OCI-LY3 (cell line): ENCODE measurements around the gene A3GALT2.

Experiments
- H2AFZ ChIP-seq: fragments of 200-600, 300-600 bp; shearing (Covaris generic); 2 replicates; pipeline ENCODE4 v1.6.0; 2014; ENCODE audit warnings: antibody characterized with exemption, low read depth, low read length
- H3K27ac ChIP-seq: fragments of 200-600, 300-600 bp; sonication (generic); 2 replicates; pipeline ENCODE4 v1.5.1; 2014; ENCODE audit warnings: mild to moderate bottlenecking, low read length, moderate library complexity, mixed read lengths
- H3K27me3 ChIP-seq: fragments of 200-600, 300-600 bp; sonication (generic); 2 replicates; pipeline ENCODE4 v1.6.1; 2014; ENCODE audit warnings: low read depth, low read length, mixed read lengths
- H3K36me3 ChIP-seq: fragments of 200-600, 300-600 bp; sonication (generic); replicated peaks from 2 replicates; pipeline ENCODE3; 2014; ENCODE audit warnings: low read depth, low read length, mixed read lengths
- H3K4me1 ChIP-seq: fragments of 300-600, 200-600 bp; sonication (generic); 2 replicates; pipeline ENCODE4 v1.6.1; 2014; ENCODE audit warnings: low read length, mixed read lengths
- H3K4me2 ChIP-seq: fragments of 200-600, 300-600 bp; sonication (generic); 2 replicates; pipeline ENCODE4 v1.6.1; 2014; ENCODE audit warnings: low read length, mixed read lengths
- H3K4me3 ChIP-seq: fragments of 300-600, 200-600 bp; sonication (generic); 2 replicates; pipeline ENCODE4 v1.5.1; 2014; ENCODE audit warnings: antibody characterized with exemption, mild to moderate bottlenecking, low read length, moderate library complexity
- H3K79me2 ChIP-seq: fragments of 300-600, 200-600 bp; shearing (Covaris generic); 2 replicates; pipeline ENCODE4 v1.6.1; 2014; ENCODE audit warnings: mild to moderate bottlenecking, low read length, mixed read lengths
- H3K9ac ChIP-seq: fragments of 300-600, 200-600 bp; shearing (Covaris generic); 2 replicates; pipeline ENCODE4 v1.6.0; 2014; ENCODE audit warnings: mild to moderate bottlenecking, low read length, moderate library complexity
- H3K9me3 ChIP-seq: fragments of 200-600, 300-600 bp; shearing (Covaris generic); 2 replicates; pipeline ENCODE4 v1.6.1; 2014; ENCODE audit warnings: low read length, mixed read lengths; ENCODE audit not compliant: insufficient read depth
- H4K20me1 ChIP-seq: fragments of 200-600, 300-600 bp; sonication (generic); 2 replicates; pipeline ENCODE4 v1.6.1; 2016; ENCODE audit warnings: low read length, mixed read lengths; ENCODE audit not compliant: insufficient read depth
- CTCF ChIP-seq: fragments of 200-600, 300-600 bp; sonication (generic); IDR thresholded peaks from 2 replicates; pipeline ENCODE4 v1.5.1; 2014; ENCODE audit warnings: antibody characterized with exemption, low read length, low read depth
- EZH2phosphoT487 ChIP-seq: fragments of 200-600 bp; shearing (Covaris generic); IDR thresholded peaks from 2 replicates; pipeline ENCODE4 v1.6.1; 2018; ENCODE audit warnings: antibody characterized with exemption, mixed run types, low read depth

Gene A3GALT2

GRCh38 chr1:33274446-33274845 is 46.5 kb downstream of the A3GALT2 start:
- Histone ChIP-seq H3K4me1 (peaks cover 21% of the 10 kb centered on the region), H4K20me1 (peaks cover 18% of the 10 kb centered on the region; the same call in 1 of the 2 replicates), H3K27ac (no peak overlapping the region), H2AFZ (no peak overlapping the region), H3K4me3 (no peak overlapping the region), H3K4me2 (peak overlapping the region; percentile 53), H3K27me3 (no peaks in the 10 kb centered on the region), H3K36me3 (no peaks in the 10 kb centered on the region), H3K79me2 (no peaks in the 10 kb centered on the region), H3K9me3 (no peaks in the 10 kb centered on the region), H3K9ac (no peak overlapping the region)
- TF ChIP-seq CTCF (no peak), EZH2phosphoT487 (no peak)

- peaks cover 21% of the 10 kb centered on the region for H3K4me1 ChIP-seq
These were observed 46.9 kb downstream of the A3GALT2 start for GRCh38 chr1:33273961-33274371.

GRCh38 chr1:33273406-33273805 is 47.5 kb downstream of the A3GALT2 start:
- TF ChIP-seq CTCF (no peak), EZH2phosphoT487 (no peak)
- peaks cover 21% of the 10 kb centered on the region for H3K4me1 ChIP-seq
- no peak overlapping the region for H3K27ac ChIP-seq
- no peak overlapping the region for H3K9ac ChIP-seq
- no peaks in the 10 kb centered on the region for H3K9me3 ChIP-seq
- H3K4me2 ChIP-seq, result 0 out of 2 replicates have a peak overlapping the region, but pooled peaks have one; percentile 22
- H4K20me1 ChIP-seq, result peaks cover 18% of the 10 kb centered on the region; the same call in 1 of the 2 replicates
- no peak overlapping the region for H2AFZ ChIP-seq
- no peak overlapping the region for H3K4me3 ChIP-seq
- no peaks in the 10 kb centered on the region for H3K79me2 ChIP-seq
- no peaks in the 10 kb centered on the region for H3K27me3 ChIP-seq
- no peaks in the 10 kb centered on the region for H3K36me3 ChIP-seq

More at GRCh38 chr1:33273961-33274371, 46.9 kb downstream of the A3GALT2 start:
- no peak overlapping the region for H3K27ac ChIP-seq
- H3K9ac ChIP-seq, result no peak overlapping the region
- no peak overlapping the region for H3K4me3 ChIP-seq
- H3K36me3 ChIP-seq, result no peaks in the 10 kb centered on the region
- no peaks in the 10 kb centered on the region for H3K79me2 ChIP-seq
- TF ChIP-seq EZH2phosphoT487 (no peak), CTCF (no peak)
- H2AFZ ChIP-seq, result no peak overlapping the region
- H3K4me2 ChIP-seq, result peak overlapping the region; percentile 53
- H3K9me3 ChIP-seq, result no peaks in the 10 kb centered on the region
- H3K27me3 ChIP-seq, result no peaks in the 10 kb centered on the region
- H4K20me1 ChIP-seq, result peaks cover 18% of the 10 kb centered on the region; the same call in 1 of the 2 replicates

GRCh38 chr1:33272930-33273329 is 48.0 kb downstream of the A3GALT2 start:
- H4K20me1 ChIP-seq, result peaks cover 18% of the 10 kb centered on the region; the same call in 1 of the 2 replicates
- H2AFZ ChIP-seq, result no peak overlapping the region
- 0 out of 2 replicates have a peak overlapping the region, but pooled peaks have one; percentile 22 for H3K4me2 ChIP-seq
- no peaks in the 10 kb centered on the region for H3K79me2 ChIP-seq
- H3K27ac ChIP-seq, result no peak overlapping the region
- TF ChIP-seq EZH2phosphoT487, result no peak
- no peak for TF ChIP-seq CTCF
- no peaks in the 10 kb centered on the region for H3K9me3 ChIP-seq
- no peak overlapping the region for H3K9ac ChIP-seq
- no peaks in the 10 kb centered on the region for H3K27me3 ChIP-seq
- no peak overlapping the region for H3K4me3 ChIP-seq
- H3K36me3 ChIP-seq, result no peaks in the 10 kb centered on the region
- peaks cover 21% of the 10 kb centered on the region for H3K4me1 ChIP-seq
